GM12874 (cell line): ENCODE data around the gene SLIRP.

Experiments
- TF ChIP-seq, protein P1 (sequence below): IDR thresholded peaks from 2 replicates; pipeline ENCODE4 v1.5.1; 2011; ENCODE audit warnings: low read depth, mild to moderate bottlenecking, control low read depth, low read length, moderate library complexity; ENCODE audit not compliant: insufficient read depth

The SLIRP gene

DNA sequence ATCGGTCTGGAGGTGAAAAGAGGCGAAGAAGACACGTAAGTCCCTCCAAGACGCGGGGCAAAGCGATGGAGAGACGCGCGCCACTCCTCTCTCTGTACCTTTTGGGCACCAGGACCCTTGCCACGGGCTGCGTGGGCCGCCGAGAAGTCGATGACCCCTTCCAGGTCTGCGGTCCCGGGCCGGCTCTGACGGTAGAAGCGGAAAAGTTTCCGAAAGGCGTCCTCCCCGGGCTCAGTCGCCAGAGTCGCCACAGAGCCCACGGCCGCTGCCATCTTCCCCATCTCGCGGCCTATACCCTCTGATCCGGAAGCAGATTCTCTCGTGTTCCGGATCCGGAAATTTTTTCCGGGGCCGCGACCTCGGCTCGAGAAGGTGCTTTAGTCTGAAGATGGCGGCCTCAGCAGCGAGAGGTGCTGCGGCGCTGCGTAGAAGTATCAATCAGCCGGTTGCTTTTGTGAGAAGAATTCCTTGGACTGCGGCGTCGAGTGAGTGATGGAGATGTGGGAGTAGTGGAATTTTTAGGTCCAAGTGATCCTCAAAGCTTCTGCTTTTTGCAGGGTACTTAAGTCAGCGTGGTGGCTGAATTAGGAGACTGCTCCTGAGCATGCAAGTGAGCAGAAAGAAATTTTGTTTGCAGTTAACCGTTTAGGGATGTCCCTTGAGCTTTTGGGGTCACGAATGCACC is at the start of gene SLIRP, which contains the start of gene ALKBH1:
TSS of gene SLIRP (plus strand) at position 380 of the 685 bp plus-strand sequence. CDS start at position 389, 9 bp downstream.
TSS of gene ALKBH1 (minus strand) at position 300 of the 685 bp plus-strand sequence. CDS start at position 281, 19 bp downstream.
- TF ChIP-seq, protein P1, sequence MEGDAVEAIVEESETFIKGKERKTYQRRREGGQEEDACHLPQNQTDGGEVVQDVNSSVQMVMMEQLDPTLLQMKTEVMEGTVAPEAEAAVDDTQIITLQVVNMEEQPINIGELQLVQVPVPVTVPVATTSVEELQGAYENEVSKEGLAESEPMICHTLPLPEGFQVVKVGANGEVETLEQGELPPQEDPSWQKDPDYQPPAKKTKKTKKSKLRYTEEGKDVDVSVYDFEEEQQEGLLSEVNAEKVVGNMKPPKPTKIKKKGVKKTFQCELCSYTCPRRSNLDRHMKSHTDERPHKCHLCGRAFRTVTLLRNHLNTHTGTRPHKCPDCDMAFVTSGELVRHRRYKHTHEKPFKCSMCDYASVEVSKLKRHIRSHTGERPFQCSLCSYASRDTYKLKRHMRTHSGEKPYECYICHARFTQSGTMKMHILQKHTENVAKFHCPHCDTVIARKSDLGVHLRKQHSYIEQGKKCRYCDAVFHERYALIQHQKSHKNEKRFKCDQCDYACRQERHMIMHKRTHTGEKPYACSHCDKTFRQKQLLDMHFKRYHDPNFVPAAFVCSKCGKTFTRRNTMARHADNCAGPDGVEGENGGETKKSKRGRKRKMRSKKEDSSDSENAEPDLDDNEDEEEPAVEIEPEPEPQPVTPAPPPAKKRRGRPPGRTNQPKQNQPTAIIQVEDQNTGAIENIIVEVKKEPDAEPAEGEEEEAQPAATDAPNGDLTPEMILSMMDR, result no peak

DNA sequence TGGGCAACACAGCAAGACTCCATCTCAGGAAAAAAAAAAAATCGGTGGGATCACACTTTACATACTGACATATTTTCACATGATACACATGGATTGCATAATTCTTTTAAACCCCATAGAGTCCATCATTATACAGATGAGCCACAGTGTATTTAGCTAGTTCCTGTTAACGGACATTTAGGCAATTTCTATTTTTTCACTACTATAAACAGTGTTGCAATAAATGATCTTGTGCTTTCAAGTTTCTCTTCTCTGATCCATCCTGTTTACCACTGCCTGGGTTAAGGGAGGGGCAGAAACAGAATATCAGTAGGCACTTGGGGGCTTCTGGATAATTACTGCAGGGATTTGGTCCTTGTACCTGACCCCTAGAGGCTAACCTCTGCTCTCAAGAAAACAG is 48.1 kb upstream of the SLIRP start:
- TF ChIP-seq, protein P1, result no peak

DNA sequence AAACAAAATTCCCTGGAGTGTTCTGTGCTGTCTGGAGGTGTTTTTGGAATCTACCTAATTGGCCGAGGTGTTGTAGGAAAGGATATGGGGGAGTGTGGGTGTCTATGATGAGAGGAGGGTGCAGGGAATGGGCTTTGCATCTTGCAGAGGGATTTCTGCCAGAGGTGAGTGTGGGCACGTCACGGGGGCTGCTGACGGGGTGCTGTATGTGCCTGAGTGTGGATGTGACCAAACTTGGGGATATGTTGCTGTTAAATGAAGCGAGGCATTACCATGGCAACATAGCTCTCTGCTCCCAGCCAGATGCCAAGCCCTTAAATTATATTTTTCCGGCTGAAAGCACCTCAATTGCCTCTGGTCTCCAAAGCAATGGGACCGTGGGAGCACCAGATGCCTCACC is 47.1 kb upstream of the SLIRP start:
- TF ChIP-seq, protein P1, result no peak

DNA sequence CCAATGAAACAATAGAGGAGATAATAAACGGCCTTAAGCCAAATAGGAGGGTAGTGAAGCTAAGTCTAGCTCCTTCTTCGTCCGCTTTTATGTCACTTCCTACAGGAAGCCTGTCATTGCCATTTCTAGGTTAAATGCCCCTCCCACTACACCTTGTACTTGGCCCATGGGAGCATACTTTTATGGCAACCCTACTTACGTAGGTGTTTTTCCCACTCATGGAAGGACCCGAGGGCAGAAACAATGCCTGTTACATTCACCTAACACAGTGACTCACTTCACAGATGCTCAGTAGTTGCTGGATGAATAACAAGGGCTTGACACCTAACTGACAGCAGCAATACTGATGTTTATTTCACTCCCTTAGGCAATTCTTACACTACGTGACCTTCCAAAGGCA is 44.6 kb upstream of the SLIRP start:
- TF ChIP-seq, protein P1, result no peak

DNA sequence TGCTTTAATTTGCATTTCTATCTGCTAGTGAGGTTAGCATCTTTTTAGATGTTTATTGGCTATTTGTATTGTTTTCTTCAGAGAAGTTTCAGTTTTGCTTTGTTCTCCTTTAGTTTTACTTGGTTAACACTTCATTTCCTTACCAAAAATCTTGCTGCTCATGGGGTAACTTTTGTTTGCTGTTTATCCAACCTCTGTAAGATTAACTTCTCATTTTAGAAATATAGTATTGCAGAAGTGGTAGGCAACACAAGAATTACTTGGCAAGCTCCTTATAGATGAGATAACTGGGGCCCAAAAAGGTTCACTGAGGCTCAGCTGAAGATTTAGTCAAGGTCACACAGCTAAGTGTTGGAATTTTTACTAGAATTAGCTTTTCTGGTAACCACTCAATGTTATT is 40.6 kb upstream of the SLIRP start:
- TF ChIP-seq, protein P1, result no peak

DNA sequence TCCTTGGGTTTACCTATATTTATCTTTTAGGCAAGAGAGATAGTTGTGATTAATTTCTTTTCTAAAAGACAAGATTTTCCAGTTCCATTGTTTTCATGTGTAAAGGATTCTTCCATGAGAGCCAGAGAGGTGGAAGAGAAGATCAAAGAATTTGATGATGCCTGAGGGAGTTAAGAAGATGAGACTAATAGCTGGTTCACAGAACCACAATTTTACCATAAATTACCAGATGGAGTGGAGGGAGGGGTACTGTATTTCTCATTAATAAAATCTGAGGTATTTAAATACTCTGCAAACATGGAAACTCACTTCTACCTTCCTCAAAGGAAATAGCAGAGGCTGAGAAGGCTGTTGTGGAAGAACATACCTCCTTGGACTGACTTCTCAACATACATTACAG is 34.7 kb upstream of the SLIRP start:
- TF ChIP-seq, protein P1, result no peak

DNA sequence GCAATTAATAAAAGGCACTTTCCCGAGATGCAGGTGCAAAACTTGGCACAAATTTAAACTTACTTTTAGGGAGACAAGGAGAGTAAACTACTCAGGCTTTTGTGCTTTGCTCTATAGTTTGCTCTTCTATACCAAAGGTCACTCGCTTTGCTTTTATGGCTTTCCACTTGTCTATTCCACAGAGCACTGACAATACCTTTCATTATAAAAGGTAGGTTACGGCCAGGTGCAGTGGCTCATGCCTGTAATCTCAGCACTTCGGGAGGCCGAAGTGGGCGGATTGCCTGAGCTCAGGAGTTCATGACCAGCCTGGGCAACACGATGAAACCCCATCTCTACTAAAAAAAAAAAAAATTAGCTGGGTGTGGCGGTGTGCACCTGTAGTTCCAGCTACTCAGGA is 33.0 kb upstream of the SLIRP start:
- TF ChIP-seq, protein P1, result no peak
